Measurements from ENCODE around the gene SUFU. TPM values are rescaled to one million over a fixed set of nuclear protein-coding genes. Genes with fewer than 3 reads are reported as not detected.

The SUFU gene
- total RNA-seq, 1 donor from 2014 or later, result 17.4 TPM

DNA sequence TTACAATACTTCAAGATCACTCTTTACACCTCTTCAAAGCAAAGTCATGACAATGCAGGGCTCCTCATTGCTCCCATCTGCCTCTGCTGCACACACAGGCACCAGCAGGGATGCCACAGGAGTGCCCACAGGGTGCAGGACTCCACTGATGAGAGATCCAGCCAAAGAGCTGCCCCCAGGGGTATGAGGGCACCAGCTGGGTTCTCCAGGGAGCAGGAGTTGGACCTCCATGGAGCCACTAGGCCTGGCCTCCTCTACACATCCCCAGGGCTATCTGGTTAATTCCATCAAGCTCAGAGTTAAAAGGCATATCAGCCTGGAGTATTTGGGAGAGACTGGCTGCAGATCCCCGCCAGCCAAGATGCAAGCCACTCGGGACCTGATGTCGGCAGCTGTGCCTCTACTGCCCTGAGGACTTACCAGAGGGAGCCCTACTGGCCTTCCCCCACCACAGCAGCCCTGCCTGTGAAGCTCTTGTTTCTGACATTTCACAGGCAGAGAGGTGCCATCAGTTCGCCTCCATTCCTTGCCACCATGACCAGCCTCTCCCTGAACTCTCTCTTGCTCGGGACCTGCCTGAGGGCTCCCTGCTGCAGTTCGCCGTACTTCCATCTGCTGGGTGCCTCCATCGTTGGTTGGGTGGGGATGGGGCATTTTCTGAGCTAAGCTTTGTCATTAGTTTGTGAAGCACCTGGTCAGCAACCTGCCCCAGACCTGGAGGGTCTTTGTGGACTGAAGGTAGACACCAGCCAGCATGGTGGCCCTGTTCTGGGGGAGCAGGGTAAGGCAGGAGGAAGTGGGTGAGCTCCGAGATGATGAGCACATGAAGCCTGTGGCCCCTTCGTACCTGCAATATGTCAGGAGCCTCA, 128.0 kb downstream of the SUFU start:
- no peak for DNase-seq (ENCODE audit: extremely low read depth, low read depth, low spot score)

DNA sequence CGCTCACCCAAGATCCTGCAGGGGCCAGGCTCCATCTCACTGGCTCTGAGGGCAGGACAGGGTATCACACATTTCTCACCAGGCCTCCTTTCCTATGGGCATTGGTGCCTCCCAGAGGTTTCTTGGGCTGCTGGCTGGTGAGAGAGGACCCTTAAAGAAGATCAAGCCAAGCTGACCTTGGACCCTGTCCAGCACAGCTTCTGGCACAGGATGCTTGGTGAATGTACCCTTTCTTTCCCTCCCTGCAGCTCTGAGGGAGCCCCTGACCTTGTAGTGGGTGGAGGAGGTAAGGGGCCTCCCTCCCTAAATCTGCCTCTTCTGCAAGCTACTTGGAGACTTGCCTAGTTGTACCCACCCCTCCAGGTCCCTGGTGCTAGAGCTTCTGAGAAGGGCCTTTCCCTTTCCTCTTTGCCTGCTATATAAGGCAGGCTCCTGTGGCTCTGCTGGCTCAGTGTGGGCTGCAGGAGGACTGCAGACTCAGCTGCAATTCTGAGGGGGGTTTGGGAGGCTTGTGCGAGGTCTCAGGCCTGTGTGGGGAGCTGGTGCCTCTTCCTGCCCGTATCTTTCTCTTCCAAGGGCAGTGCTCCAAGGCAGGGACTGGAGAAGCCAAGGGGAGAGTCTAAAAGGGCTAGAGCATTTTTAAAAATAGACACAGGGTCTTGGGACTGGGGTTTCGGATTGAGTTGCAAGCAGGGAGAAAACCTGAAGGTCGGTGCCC, 128.8 kb downstream of the SUFU start:
- no peak for DNase-seq (ENCODE audit: extremely low read depth, low read depth, low spot score)

DNA sequence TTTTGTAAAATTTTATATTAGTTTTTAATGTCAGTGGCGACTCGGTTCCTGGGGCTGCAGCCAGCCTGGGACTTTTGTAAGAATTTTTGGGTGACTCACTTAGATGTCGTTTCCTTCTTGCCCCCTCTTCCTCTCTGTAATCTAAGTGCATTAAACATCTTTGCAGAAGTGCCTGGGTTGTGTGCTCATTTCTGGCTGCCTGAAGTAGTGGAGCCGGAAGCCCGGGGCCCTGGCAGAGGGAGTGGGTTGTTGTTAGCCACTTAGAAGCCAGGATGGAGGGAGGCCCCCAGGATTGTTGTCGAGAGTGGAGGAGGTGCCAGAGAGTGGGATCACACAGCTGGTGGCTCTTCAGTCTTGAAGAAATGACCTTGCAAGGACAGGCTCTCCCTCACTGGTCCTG, 129.5 kb downstream of the SUFU start:
- DNase-seq (ENCODE audit: extremely low read depth, low read depth, low spot score), result peak; percentile 81

DNA sequence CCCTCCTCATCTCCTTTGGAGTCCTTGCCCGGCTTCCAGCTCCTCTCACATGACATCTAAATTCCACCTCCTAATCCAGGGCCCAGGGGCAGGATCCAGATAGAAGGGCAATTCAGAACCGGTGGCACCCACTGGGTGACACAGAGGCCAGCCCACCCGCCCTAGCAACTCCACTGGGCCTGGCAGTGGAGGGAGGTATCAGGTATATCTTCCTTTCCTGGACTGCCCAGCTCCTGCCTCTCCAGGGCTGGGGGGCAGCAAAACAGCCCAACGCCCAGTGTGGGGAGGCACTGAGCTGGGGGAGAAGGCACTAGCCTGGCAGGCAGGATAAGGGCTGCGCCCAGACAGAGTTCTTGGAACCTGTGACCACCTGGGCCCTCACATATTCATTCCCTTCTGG, 130.1 kb downstream of the SUFU start:
- DNase-seq (ENCODE audit: extremely low read depth, low read depth, low spot score), result no peak

DNA sequence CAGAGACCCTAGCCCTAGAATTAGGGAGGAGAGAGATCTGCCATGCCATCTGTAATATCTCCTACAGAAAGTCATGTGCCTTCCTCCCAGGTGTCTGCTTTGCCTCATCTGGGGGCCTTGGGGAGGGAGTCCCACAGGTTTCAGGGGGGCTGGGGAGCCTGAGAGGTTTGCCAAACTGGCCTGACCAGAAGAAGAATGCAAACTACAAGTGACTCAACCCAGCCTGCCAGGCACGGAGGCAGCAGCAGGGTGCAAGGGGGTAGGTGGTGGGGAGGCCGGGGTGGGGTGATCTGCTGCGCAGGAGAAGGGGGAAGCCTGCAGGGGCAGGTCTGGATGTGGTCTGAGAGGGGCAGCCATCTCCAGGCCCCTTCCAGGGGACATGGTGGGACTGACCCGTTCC, 130.9 kb downstream of the SUFU start:
- DNase-seq (ENCODE audit: extremely low read depth, low read depth, low spot score), result no peak

DNA sequence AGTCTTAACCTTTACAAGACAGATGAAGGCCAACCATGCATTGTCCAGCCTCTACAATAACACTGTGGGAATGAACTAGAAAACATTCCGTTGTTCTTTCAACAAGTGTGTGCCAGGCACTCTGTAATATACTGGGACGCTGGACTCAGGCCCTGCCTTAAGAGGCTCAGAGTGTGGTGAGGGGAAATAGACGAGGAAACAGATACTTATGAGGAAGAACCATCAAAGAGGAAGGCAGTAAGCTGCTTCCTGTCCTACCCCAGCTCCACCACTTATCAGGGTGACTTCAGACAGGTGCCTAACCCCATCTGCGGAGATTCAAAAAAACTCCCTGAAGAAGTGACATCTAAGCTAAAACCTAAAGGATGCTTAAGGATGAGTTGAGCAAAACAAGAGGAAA, 131.6 kb downstream of the SUFU start:
- DNase-seq (ENCODE audit: extremely low read depth, low read depth, low spot score), result no peak

DNA sequence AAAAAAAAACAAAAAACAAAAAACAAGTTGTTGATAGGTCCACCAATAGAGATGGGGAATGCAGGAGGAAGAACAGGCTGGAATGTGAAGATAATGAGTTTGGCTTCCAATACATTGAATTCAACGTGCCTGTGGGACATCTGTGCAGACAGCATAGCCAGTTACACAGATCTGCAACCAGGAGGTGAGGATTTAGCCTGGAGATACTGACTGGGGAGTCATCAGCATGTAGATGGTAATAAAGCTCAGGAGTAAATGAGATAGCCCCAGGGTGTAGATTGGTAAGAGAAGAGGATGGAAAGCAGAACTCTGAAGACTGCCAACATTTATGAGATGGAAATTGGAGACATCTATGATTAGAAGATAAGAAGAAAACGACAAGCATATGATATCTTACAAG, 135.8 kb downstream of the SUFU start:
- DNase-seq (ENCODE audit: extremely low read depth, low read depth, low spot score), result no peak

DNA sequence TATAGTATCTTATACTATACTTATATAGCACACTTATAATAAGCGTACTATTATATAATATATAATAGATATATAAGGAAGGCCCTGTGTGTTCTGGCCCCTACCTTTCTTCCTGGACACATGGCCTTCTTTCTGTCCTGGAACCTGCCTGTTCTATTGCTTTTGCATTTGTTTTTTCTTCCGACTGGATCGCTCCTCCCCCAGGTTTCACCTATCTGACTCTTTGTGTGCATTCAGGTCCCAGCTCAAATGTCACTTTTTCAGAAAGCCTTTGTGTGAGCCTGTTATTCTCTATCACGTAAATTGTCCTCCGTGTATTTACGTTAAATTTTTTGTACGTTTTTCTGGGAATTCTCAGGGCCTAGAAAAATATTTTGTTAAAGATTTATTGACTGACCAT, 137.6 kb downstream of the SUFU start:
- no peak for DNase-seq (ENCODE audit: extremely low read depth, low read depth, low spot score)

DNA sequence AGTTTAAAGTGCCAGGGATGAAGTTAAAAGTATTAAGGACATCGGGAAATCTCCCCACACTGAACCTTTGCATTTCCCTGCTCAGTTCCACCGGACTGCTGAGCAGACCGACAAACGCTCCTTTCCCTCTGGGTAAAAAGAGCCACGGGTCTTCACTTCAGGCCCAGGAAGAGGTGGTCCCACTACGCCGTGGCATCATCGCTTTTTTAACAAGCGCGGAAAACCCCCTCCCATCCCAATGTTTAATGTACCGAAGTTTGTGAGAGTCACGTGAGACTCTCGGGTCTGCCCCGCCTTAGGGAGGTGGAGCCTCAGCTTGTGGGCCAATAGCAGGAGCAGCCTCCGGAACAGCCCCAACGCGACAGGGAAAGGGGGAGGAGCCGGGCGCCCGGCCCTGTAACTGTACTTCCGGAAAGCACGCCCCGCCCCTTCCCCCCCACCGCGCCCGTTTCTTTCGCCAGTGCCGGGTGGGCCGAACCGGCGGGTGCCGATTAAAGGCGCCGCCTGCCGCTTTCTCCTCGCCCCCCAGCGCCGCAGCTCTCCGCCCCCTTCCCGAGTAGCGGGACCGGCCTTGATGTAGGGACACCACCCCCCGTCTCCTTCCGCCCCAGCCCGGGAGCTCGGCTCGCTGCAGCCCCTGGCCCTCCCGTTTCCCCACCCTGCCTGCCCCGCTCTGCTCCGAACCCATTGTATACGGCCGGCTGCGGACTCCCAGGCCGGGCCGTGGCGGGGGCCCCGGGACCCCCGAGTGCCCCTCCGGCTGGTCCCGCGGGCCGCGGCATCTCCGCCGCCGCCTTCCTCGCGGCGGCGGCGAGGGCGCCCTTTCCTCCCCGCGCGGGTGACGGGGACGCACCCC, 138.3 kb downstream of the SUFU start:
- peak; percentile 72 for DNase-seq (ENCODE audit: extremely low read depth, low read depth, low spot score)

DNA sequence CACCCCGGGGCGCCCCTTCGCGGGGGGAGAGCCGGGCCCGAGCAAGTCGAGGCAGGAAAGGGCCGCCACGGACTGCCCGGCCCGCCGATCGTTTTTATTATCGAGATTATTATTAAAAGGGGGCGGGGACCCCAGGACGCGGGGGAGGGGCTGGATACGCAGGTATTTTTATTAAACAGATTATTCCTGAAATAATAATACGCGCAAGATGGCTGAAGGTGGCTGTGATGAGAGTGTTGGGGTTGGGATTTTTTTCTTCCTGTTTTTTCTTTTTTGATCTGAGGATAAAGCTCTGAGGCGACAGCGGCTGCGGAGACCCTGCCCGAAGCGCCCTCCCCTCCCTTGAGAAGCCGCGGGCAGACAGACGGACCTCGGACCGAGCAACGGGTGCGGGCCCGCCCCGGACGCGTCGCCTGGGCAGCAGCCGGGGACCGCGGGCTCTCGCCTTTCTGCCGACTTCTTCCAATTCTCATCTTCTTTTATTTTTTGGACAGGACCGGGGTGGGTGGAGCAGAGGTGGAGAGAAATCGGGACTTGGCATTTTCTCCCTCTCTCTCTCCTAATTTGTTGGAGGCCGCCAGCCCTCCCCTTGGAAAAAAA, 139.1 kb downstream of the SUFU start:
- DNase-seq (ENCODE audit: extremely low read depth, low read depth, low spot score), result no peak

DNA sequence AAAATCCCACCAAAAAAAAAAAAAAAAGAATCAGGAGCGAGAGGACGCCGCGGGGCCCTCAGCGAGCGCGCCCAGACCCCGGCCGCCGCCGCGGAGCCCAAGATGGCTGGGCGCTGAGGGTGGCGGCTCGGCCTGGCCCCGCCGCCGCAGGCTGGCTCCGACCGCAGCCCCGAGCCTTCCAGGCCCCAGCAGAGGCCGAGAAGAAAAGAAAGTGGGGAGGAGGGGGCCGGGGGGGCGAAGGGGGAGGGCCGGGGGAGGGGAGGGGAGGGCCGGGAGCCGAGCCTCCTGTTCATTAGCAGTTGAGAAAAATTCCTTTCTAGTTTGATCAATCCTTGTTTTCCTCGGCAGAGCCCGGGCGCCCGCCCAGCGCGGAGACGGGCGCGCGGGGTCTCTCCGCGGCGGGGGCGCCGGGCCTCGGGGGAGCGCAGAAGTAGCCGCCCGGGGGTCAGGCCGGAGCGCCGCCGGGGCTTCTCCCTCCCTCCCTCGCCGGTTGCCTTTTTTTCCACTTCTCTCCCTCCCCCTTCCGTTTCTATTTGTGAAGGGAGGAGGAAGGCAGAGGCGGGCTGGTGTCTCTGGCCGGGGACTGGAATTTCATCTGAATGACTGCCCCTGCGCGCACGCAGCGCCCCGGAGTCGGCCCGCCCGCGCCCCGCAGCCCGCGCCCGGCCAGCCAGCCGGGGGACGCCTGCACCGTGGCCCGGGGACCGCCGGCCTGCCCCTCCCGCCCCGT, 139.7 kb downstream of the SUFU start:
- no peak for DNase-seq (ENCODE audit: extremely low read depth, low read depth, low spot score)

DNA sequence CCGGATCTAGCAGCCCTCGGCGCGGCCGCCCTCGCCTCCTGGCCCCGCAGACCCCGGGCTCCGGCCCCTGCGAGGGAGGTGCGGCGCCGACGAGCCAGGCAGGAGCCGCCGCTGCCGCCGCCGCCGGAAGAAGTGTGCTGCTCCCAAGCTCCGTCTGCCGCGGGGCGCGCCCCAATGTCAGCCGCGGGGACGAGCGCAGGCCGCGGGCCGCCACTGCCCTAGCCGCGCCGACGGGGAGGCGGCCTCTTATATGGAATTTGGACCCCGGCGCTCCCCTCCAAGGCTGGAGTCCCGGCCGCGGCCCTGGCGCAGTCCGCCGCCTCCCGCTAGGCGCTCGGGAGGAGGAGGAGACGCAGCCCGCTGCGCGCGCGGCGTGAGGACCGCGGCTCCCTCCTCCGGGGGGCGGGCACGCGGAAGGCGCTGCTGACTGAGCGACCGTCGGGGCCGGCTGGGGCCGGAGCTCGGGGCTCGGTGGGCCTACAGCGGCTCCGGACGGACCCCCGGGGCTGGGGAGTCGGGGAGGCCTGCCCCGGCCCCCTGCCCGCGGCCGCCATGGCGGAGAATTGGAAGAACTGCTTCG, 140.4 kb downstream of the SUFU start, which contains the start of gene TRIM8:
TSS of gene TRIM8 (plus strand) at position 414 of the 580 bp plus-strand sequence. CDS start at position 553, 139 bp downstream.
- no peak for DNase-seq (ENCODE audit: extremely low read depth, low read depth, low spot score)

DNA sequence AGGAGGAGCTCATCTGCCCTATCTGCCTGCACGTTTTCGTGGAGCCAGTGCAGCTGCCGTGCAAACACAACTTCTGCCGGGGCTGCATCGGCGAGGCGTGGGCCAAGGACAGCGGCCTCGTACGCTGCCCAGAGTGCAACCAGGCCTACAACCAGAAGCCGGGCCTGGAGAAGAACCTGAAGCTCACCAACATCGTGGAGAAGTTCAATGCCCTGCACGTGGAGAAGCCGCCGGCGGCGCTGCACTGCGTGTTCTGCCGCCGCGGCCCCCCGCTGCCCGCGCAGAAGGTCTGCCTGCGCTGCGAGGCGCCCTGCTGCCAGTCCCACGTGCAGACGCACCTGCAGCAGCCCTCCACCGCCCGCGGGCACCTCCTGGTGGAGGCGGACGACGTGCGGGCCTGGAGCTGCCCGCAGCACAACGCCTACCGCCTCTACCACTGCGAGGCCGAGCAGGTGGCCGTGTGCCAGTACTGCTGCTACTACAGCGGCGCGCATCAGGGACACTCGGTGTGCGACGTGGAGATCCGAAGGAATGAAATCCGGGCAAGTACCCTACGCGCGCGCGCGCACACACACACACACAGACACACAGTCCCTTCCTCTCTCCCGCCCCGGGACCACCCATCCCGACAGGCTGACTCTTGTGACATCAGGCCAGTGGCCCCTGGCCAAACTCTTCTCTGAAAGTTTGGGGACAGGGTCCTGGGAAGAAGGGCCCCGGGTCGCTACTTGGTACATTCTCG, 141.0 kb downstream of the SUFU start:
- no peak for DNase-seq (ENCODE audit: extremely low read depth, low read depth, low spot score)

DNA sequence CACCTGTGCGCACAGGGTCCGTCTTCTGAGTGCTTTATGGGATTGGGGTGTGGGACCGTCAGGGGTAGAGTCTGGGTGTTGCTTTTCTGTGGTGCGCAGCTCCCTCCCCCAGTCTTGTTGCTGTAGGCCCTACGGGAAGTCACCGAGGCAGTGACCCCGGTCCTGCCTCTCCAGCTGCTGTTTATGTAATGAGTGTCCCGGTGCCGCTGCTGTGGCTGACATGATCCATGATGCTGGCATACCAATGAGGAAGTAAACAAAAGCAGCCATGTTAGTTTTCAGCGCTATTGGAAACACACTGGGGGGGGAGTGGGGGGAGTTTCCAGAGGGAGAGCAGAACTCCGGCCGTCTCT, 141.6 kb downstream of the SUFU start:
- no peak for DNase-seq (ENCODE audit: extremely low read depth, low read depth, low spot score)

DNA sequence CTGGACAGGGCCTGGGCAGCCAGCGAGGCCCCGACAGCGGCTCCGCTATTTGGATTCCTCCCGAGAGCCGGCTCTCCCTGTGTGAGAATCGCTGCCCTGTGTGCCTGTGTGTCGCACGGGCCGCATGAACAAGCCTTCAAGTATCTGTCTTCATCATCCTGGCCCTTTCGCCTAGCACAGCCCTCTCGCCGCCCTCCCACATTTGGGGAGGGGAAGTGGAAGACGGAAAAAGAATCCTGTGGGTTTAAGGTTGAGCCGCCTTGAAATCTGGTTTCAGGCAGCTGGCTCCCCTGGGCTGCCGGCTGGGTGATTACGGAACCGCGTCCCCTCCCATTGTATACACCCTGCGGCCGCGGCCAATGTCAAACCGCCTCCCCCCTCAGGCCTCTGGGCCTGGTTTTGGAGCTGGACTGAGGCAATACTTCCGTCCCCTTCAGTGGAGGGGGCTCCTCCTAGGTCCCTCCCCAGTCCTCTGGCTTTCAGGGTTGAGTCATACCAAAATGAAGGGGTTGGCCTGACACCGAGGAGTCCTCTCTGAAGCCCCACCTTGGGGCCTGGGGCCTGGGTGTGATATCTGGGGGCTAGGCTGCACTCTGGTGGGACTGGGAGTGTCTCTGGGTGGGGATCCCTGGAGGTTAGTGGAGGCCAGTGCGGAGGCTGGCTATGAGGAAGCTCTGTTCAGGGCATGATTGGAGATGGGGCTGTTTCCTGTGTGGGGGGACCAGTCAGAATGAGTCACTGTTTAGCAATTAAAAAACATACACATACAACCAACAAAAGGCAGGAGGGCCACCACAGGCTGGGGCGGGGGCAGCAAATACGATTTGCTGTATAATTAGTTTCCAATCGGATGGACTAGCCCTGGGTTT, 142.2 kb downstream of the SUFU start:
- no peak for DNase-seq (ENCODE audit: extremely low read depth, low read depth, low spot score)

DNA sequence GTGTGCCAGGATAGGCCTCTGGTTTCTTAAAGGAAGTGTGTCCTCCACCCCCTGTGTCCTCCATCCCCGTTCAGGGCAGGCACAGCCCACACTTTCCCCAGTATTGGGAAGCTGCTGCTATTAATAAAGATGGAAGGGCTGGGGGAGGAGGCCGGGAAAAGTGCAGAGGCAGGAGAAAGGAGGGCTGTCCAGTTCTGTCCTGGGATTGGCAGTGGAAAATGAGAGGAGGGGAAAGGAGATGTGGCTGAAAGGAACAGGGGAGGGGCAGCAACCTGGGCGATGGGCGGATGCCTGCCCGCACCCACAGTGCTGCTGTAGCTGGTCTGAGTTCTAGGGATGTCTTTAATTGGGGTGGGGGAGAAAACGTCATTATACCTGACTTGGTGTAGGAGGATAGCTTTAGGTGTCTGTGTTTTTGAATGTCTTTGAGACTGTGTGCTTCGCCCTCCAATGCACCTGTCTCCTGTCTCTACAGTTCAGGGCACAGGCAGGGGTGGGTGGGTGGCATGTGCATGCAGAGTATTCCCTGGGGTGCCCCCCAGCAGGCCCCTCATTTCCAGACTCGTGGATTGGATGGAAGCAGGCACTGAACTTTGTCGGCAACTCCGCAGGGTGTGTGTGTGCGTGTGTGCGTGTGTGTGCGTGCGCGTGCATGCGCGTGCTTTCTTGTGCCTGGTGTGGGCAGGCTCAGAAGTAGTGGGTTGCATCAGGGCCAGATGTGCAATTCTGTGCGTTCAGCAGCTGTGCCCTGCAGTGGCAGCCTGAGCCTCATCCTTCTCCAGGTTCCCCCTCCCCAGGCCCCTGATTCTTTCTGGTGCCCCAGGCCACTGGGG, 143.1 kb downstream of the SUFU start:
- DNase-seq (ENCODE audit: extremely low read depth, low read depth, low spot score), result no peak

Data from glomerular endothelial cell (primary cell).